Peyer's patch (tissue), 4 donors: ENCODE measurements around the gene CELF4.

Experiments
- POLR2A ChIP-seq, 2 donors: fragments of 450-650 bp; IDR thresholded peaks; one replicate each; pipeline ENCODE4 v1.5.1; 2017; ENCODE audit warnings: antibody characterized with exemption in 2 of 2, mild to moderate bottlenecking in 2 of 2, moderate library complexity in 2 of 2
- TF ChIP-seq, protein P1 (sequence below), 6 experiments: fragments of 450-650 bp in 4 of 6; fragments of 200-600 bp in 2 of 6; sonication (generic) in 1 of 6; IDR thresholded peaks; one replicate each; pipeline ENCODE4 v1.5.1; 2017 to 2019; ENCODE audit warnings: antibody characterized with exemption in 6 of 6, mild to moderate bottlenecking in 3 of 6, moderate library complexity in 1 of 6

GRCh38 chr18:37509600-37509999, 56.0 kb downstream of the CELF4 start:
- TF ChIP-seq, protein P1, sequence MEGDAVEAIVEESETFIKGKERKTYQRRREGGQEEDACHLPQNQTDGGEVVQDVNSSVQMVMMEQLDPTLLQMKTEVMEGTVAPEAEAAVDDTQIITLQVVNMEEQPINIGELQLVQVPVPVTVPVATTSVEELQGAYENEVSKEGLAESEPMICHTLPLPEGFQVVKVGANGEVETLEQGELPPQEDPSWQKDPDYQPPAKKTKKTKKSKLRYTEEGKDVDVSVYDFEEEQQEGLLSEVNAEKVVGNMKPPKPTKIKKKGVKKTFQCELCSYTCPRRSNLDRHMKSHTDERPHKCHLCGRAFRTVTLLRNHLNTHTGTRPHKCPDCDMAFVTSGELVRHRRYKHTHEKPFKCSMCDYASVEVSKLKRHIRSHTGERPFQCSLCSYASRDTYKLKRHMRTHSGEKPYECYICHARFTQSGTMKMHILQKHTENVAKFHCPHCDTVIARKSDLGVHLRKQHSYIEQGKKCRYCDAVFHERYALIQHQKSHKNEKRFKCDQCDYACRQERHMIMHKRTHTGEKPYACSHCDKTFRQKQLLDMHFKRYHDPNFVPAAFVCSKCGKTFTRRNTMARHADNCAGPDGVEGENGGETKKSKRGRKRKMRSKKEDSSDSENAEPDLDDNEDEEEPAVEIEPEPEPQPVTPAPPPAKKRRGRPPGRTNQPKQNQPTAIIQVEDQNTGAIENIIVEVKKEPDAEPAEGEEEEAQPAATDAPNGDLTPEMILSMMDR (IDR thresholded peaks at IDR 0.05): no peak
- no peak for TF ChIP-seq POLR2A (IDR thresholded peaks at IDR 0.05)
